Testis (tissue), 3 donors: ENCODE data around the gene PGC. TPM values are rescaled to one million over a fixed set of nuclear protein-coding genes. Genes with fewer than 3 reads are reported as not detected.

Source experiments
- DNase-seq: peaks from one replicate; pipeline ENCODE4 v3.0.0-alpha.2; 2019
- H3K27ac ChIP-seq, 2 donors: fragments of 200-600 bp; sonication (generic); one replicate each; pipeline ENCODE4 v1.5.1; 2019
- H3K27me3 ChIP-seq: fragments of 200-600 bp; sonication (generic); one replicate; pipeline ENCODE4 v1.5.1; 2019
- H3K36me3 ChIP-seq: fragments of 200-600 bp; sonication (generic); one replicate; pipeline ENCODE4 v1.5.1; 2017; ENCODE audit warnings: low read depth; ENCODE audit errors: missing control alignments
- H3K4me1 ChIP-seq: fragments of 200-600 bp; sonication (generic); one replicate; pipeline ENCODE4 v1.5.1; 2019
- H3K4me3 ChIP-seq, 2 donors: fragments of 200-600 bp; sonication (generic); one replicate each; pipeline ENCODE4 v1.5.1; 2017 to 2019
- H3K9me3 ChIP-seq: fragments of 200-600 bp; sonication (generic); one replicate; pipeline ENCODE4 v1.5.1; 2017
- POLR2A ChIP-seq: fragments of 450-650 bp; IDR thresholded peaks from one replicate; pipeline ENCODE4 v1.6.1; 2017; ENCODE audit warnings: antibody characterized with exemption, mild to moderate bottlenecking, moderate library complexity
- WGBS, 2 donors: methylation state at CpG; one replicate each; pipeline ENCODE4 v1.1.5; 2018; 5-methylcytosine and 5-hydroxymethylcytosine counted together
- intact Hi-C: fragments of 100-400 bp; cut with DNase I; formaldehyde crosslinking; loops from one replicate; pipeline ENCODE4 v1.15.1; 2023; ENCODE audit warnings: low total_unique reads
- polyA plus RNA-seq: library from polyadenylated mRNA; stranded (reverse); fragments of 350-450 nt; fragmentation: Illumina TruSeq; extraction: RNeasy Lipid Tissue Mini Kit (QIAGEN cat#74804); gene quantifications from one replicate; pipeline ENCODE4 v1.2.3, GENCODE V29; 2014; ENCODE audit warnings: low read depth, low replicate concordance; ENCODE audit not compliant: insufficient read depth
- small RNA-seq, 2 donors: library from RNA; depleted of rRNA; stranded (forward); fragments of <200 nt; gene quantifications; one replicate each; pipeline ENCODE3, GENCODE V24; 2016
- total RNA-seq, 2 donors: library from RNA; depleted of rRNA; stranded (reverse); fragments of >200 nt; gene quantifications; one replicate each; pipeline ENCODE4 v1.2.3, GENCODE V29; 2016
- TF ChIP-seq, protein P1 (sequence below), 3 experiments: fragments of 450-650 bp in 2 of 3; fragments of 200-600 bp in 1 of 3; sonication (generic) in 1 of 3; IDR thresholded peaks; one replicate each; pipeline ENCODE4 v1.5.1; 2016 to 2019; ENCODE audit warnings: antibody characterized with exemption in 3 of 3, mild to moderate bottlenecking in 2 of 3, moderate library complexity in 1 of 3

PGC gene
- total and polyA plus RNA-seq, 3 donors from 2014 or later: 0.42 to 1.3 TPM; not detected in 1

DNA sequence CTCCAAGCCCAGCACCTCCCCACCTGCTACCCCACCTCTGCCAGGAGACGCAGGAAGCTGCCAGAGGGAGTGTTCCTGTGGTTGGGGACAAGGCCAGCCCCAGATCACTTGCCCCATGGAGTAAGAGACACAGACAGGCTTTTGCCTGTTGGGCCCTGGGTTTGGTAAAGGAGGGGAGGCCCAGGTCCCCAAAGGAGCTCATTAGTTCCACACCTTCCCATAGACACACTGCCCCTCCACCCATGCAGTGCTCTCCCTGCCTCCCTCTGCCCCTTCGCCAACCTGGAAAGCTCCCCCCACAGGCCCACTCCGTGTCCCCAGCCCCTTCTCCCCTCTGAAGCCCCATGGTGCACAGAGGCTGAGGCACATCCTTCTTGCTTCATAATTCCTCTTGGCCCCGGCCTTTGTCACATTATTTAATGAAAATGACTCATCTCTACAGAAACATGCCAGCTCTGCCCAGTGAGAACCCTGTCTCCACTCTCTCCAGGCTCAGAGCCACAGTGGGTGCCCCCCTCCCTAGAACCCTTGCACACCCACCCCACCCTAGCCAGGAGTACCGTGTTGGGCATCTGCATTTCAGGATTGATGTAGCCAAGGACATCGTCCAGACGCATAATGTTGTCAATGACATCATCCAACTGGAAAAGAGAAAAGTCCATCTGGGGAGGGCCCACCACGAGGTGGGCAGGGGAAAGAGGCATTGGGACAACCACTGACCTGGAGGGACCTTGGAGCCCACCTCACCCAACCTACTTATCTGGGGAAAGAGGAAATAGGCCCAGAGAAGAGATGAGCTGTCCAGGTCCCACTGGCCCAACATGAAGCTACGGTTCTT is 57.8 kb downstream of the PGC start:
- no peak for DNase-seq
- 80 to 83% methylated on average over 8 to 9 of the region's 9 CpGs for WGBS, 2 donors
- Histone ChIP-seq H3K4me3 (no peak overlapping the region), H3K9me3 (no peaks in the 10 kb centered on the region), H3K4me1 (no peaks in the 10 kb centered on the region), H3K27me3 (no peaks in the 10 kb centered on the region), H3K36me3 (no peaks in the 10 kb centered on the region), H3K27ac (no peak overlapping the region)
- intact Hi-C loops: loop anchor here (10.0 kb wide), 1 partner anchor 225 kb away; no protein-coding TSS in a partner anchor
- TF ChIP-seq POLR2A: no peak
- TF ChIP-seq, protein P1, sequence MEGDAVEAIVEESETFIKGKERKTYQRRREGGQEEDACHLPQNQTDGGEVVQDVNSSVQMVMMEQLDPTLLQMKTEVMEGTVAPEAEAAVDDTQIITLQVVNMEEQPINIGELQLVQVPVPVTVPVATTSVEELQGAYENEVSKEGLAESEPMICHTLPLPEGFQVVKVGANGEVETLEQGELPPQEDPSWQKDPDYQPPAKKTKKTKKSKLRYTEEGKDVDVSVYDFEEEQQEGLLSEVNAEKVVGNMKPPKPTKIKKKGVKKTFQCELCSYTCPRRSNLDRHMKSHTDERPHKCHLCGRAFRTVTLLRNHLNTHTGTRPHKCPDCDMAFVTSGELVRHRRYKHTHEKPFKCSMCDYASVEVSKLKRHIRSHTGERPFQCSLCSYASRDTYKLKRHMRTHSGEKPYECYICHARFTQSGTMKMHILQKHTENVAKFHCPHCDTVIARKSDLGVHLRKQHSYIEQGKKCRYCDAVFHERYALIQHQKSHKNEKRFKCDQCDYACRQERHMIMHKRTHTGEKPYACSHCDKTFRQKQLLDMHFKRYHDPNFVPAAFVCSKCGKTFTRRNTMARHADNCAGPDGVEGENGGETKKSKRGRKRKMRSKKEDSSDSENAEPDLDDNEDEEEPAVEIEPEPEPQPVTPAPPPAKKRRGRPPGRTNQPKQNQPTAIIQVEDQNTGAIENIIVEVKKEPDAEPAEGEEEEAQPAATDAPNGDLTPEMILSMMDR (IDR thresholded peaks at IDR 0.05): no peak

DNA sequence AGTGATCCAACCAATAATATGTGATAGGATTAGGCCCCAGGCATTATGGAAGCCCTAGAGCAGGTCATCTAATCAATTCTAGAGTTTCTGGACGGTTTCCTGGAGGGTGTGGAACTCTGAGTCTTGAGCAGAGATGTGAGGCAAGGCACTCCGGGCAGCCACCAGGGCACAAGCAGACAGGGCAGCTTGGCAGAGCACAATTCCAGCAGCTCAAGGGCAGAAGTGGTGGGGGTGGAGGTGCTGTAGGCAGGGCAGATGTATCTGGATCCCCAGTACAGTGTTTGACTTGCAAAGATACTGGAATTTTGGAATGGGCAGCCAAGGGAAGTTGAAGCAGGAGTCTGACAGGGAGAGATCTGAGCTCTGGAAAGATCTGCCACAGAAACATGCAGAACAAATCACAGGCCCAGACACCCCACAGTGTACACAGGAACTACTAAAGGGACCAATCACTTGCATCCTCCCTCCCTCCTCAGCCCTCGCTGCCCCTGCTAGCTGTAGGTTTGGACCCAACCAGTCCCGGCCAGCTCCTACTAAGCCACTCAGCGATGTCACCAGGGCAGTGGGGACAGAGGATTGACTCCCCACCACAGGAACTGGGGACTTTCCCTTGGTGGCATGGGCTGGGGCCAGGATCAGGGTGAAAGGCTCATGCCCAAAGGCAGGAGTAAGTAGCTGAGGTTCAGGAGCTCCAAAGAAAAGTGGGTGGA is 58.8 kb downstream of the PGC start:
- 75 to 81% methylated on average over 5 of the region's 5 CpGs for WGBS, 2 donors

DNA sequence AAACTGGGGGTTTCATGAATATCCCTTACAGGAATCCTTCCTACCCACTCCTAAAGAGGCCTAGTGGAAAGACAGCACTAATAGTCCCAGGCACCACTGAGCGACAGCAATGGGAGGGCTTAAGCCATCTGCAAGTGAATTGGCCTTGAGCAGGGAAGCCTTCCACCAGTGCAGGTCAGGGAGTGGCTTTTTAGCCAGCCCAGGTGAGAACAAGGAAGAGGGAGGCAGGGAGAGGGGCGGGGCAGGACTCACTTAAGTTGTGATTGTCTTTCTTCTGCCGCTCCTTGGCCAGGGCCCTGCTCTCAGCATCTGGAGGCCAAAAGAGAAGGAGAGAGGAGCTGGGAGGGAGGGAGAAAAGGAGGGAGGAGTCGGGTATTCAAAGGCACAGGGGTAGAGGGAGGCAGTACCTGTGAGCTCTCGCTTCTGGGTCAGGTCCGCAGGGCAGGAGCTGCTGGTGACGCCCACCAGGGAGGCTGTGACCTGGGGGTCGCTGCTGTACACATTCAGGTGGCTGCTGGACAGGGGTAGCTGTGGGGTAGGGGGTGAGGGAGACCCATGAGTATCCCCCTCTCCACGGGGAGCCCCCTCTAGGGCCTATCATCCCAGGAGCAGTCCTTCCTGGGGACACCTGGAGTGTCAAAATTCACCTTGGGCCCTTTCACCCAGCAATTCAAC is 59.6 kb downstream of the PGC start:
- H3K27me3 ChIP-seq: no peaks in the 10 kb centered on the region
- no peak overlapping the region for H3K4me3 ChIP-seq
- H3K27ac ChIP-seq: no peak overlapping the region
- WGBS, 2 donors: 80 to 89% methylated on average over 8 to 9 of the region's 9 CpGs
- H3K9me3 ChIP-seq: no peaks in the 10 kb centered on the region
- no peak for DNase-seq
- intact Hi-C loops: loop anchor here (10.0 kb wide), 1 partner anchor 223 kb away; no protein-coding TSS in a partner anchor
- TF ChIP-seq, protein P1 (IDR thresholded peaks at IDR 0.05): no peak
- H3K36me3 ChIP-seq: no peaks in the 10 kb centered on the region
- peaks cover 10% of the 10 kb centered on the region for H3K4me1 ChIP-seq

More for the DNA sequence above, 58.8 kb downstream of the PGC start:
- peaks cover 6% of the 10 kb centered on the region for H3K4me1 ChIP-seq
- H3K27me3 ChIP-seq: no peaks in the 10 kb centered on the region
- TF ChIP-seq, protein P1 (IDR thresholded peaks at IDR 0.05): no peak
- no peak for TF ChIP-seq POLR2A
- H3K36me3 ChIP-seq: no peaks in the 10 kb centered on the region
- H3K27ac ChIP-seq: no peak overlapping the region
- intact Hi-C loops: loop anchor here (10.0 kb wide), 1 partner anchor 224 kb away; no protein-coding TSS in a partner anchor
- H3K9me3 ChIP-seq: no peaks in the 10 kb centered on the region
- no peak for DNase-seq
- no peak overlapping the region for H3K4me3 ChIP-seq

Small RNA genes within 50 kb of the gene (small RNA-seq; reads per million reads assigned to genes)
- gene AL365205.2 (0 reads per million in 2 donors), gene AL365205.3 (0 reads per million in 2 donors)

Other genes starting within 250 kb of the PGC start
- 10 to 100 TPM; 39.7 to 50.2 TPM for gene FOXP4, start 201.0 kb downstream of the PGC start, total RNA-seq
- gene FOXP4, start 201.0 kb downstream of the PGC start, polyA plus RNA-seq: 38.0 TPM
- 10 to 100 TPM; 15.1 to 16.0 TPM for gene MDFI, start 108.9 kb downstream of the PGC start, total RNA-seq
- 12.9 TPM for gene MDFI, start 108.9 kb downstream of the PGC start, polyA plus RNA-seq
- 1 to 10 TPM; 4.5 to 5.2 TPM for gene TFEB, start 11.8 kb downstream of the PGC start, total RNA-seq
- gene TFEB, start 11.8 kb downstream of the PGC start, polyA plus RNA-seq: 6.3 TPM
- gene FRS3, start 32.5 kb upstream of the PGC start, total RNA-seq: 10 to 100 TPM; 33.4 to 34.1 TPM
- 39.3 TPM for gene FRS3, start 32.5 kb upstream of the PGC start, polyA plus RNA-seq
- 10 to 100 TPM in 1 of 2 donors, 1 to 10 TPM in 1; 1.9 to 10.6 TPM for gene PRICKLE4, start 33.4 kb upstream of the PGC start, total RNA-seq
- not detected for gene PRICKLE4, start 33.4 kb upstream of the PGC start, polyA plus RNA-seq
- gene TOMM6, start 40.3 kb upstream of the PGC start, total RNA-seq: 100 to 1,000 TPM; 168 to 172 TPM
- 233 TPM for gene TOMM6, start 40.3 kb upstream of the PGC start, polyA plus RNA-seq
- 10 to 100 TPM; 19.7 to 26.3 TPM for gene USP49, start 148.0 kb upstream of the PGC start, total RNA-seq
- gene USP49, start 148.0 kb upstream of the PGC start, polyA plus RNA-seq: 9.3 TPM
- 10 to 100 TPM; 25.1 TPM for gene MED20, start 173.7 kb upstream of the PGC start, total RNA-seq
- 15.9 TPM for gene MED20, start 173.7 kb upstream of the PGC start, polyA plus RNA-seq
- 10 to 100 TPM; 13.7 to 18.7 TPM for gene BYSL, start 174.1 kb upstream of the PGC start, total RNA-seq
- gene BYSL, start 174.1 kb upstream of the PGC start, polyA plus RNA-seq: 20.5 TPM
- 10 to 100 TPM; 27.9 to 32.9 TPM for gene CCND3, start 194.4 kb upstream of the PGC start, total RNA-seq
- 21.2 TPM for gene CCND3, start 194.4 kb upstream of the PGC start, polyA plus RNA-seq